Stimulated activated naive CD8-positive, alpha-beta T cell treated with anti-CD3 and anti-CD28 coated beads, Interleukin-15, Interleukin-2, amounts not matched to agents 100 ng/mL and 50 ng/mL, for 24 hours (primary cell): ENCODE results near the gene SLC66A2.
A peak's percentile ranks its signal among the peaks of the same experiment; 100 is the strongest.

Experiments
- H3K27ac Mint-ChIP-seq: one replicate; pipeline ENCODE4 v1.8.0; 2021; ENCODE audit warnings: mild to moderate bottlenecking, mixed read lengths
- H3K27me3 Mint-ChIP-seq: one replicate; pipeline ENCODE4 v1.8.0; 2021; ENCODE audit warnings: mixed read lengths
- H3K36me3 Mint-ChIP-seq: one replicate; pipeline ENCODE4 v1.8.0; 2021; ENCODE audit warnings: low read depth, mixed read lengths
- H3K4me1 Mint-ChIP-seq: one replicate; pipeline ENCODE4 v1.8.0; 2021; ENCODE audit warnings: low read depth, mixed read lengths
- H3K4me3 Mint-ChIP-seq: one replicate; pipeline ENCODE4 v1.8.0; 2021; ENCODE audit warnings: mild to moderate bottlenecking, mixed read lengths
- H3K9me3 Mint-ChIP-seq: one replicate; pipeline ENCODE4 v1.8.0; 2021; ENCODE audit warnings: mixed read lengths

The SLC66A2 gene

GRCh38 chr18:79975985-79976680 is 24.7 kb upstream of the SLC66A2 start:
- Mint-ChIP-seq H3K4me1 (peaks cover 31% of the 10 kb centered on the region), H3K36me3 (peaks cover 67% of the 10 kb centered on the region), H3K4me3 (no peak overlapping the region), H3K27ac (no peak overlapping the region), H3K9me3 (no peaks in the 10 kb centered on the region), H3K27me3 (no peaks in the 10 kb centered on the region)

DNA sequence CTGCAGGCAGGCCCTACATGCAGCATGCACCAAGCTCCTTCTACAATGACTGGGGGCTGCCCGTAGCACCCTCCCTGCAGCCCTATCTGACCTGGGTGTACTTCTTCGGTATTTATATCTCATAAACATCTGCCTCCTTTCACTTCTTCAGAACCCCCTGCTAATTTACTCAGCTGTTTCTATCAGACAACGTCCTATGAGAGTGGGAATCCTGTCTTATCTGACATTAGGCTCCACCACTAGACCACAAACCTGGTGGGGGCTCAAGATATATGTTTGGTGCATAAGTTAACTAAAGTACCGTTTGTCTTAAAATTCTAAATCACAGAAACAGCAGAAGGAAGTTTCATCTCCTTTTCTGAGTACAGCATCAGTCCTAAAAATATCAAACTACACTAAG is 23.6 kb upstream of the SLC66A2 start:
- Mint-ChIP-seq H3K4me1 (peaks cover 24% of the 10 kb centered on the region), H3K27me3 (no peaks in the 10 kb centered on the region), H3K9me3 (no peaks in the 10 kb centered on the region), H3K4me3 (no peak overlapping the region), H3K36me3 (peaks cover 71% of the 10 kb centered on the region), H3K27ac (no peak overlapping the region)

- H3K36me3 Mint-ChIP-seq, result peaks cover 70% of the 10 kb centered on the region
- no peaks in the 10 kb centered on the region for H3K9me3 Mint-ChIP-seq
- no peak overlapping the region for H3K27ac Mint-ChIP-seq
- no peaks in the 10 kb centered on the region for H3K27me3 Mint-ChIP-seq
- no peak overlapping the region for H3K4me3 Mint-ChIP-seq
- peaks cover 16% of the 10 kb centered on the region for H3K4me1 Mint-ChIP-seq
Observed at GRCh38 chr18:79974025-79974654, 22.7 kb upstream of the SLC66A2 start.

DNA sequence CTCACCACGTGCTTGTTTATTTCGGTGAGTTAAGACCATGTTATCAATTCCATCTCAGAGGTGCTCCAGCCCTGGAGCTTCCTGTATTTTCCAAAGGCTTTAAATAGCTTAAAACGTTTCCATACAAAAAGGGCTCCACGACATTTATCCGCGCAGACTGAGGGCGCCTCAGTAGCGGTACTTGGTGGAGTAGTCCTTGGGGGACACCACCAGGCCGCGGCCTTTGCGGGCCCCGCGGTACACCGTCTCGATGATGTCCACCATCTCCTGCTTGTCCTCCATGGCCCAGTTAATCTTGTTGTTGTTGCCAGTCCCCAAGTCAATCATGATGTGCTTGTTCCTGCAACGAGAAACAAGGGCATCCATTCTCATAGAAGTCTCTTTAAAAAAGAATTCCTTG is 22.1 kb upstream of the SLC66A2 start:
- H3K4me3 Mint-ChIP-seq, result no peak overlapping the region

DNA sequence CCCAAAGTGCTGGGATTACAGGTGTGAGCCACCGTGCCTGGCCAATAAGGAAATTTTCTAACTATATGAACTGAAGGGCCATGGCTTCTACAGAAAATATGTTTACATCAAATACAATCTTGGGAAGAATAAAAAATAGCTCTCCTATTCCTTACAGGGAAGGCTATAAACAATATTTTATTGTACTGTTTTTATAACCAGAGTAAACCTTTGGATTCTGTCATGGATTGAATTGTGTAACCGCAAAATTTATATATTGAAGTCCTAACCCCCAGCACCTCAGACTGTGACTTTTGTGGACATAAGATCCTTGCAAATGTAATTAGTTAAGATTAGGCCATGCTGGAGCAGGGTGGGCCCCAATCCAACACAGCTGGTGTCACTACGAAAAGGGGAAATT is 21.3 kb upstream of the SLC66A2 start:
- no peak overlapping the region for H3K4me3 Mint-ChIP-seq
- H3K4me1 Mint-ChIP-seq, result peaks cover 11% of the 10 kb centered on the region
- no peaks in the 10 kb centered on the region for H3K27me3 Mint-ChIP-seq
- peaks cover 65% of the 10 kb centered on the region for H3K36me3 Mint-ChIP-seq
- H3K9me3 Mint-ChIP-seq, result no peaks in the 10 kb centered on the region
- H3K27ac Mint-ChIP-seq, result peak overlapping the region; percentile 31

More for the DNA sequence above, 22.1 kb upstream of the SLC66A2 start:
- Mint-ChIP-seq H3K36me3 (peaks cover 70% of the 10 kb centered on the region), H3K27ac (no peak overlapping the region), H3K4me1 (peaks cover 16% of the 10 kb centered on the region), H3K27me3 (no peaks in the 10 kb centered on the region), H3K9me3 (no peaks in the 10 kb centered on the region)

DNA sequence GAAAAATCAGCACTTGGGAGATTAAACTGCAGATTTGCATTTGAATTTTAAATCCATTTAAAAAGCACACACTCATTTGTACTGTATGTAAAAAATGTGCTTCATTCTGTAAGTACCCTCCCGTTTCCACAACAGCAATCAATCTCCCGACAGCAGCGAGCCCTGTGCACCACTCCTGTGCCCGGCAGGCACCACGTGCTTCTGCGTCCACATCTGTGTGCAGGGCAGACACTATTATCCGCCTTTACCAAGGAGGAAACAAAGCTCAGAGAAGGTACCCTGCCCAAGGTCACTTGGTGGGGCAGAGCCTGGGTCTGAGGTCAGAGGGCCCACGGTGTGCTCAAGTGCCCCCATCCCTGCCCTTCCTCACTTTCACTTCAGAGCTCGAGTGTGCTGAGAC is 20.5 kb upstream of the SLC66A2 start:
- Mint-ChIP-seq H3K4me3 (no peak overlapping the region), H3K9me3 (no peaks in the 10 kb centered on the region), H3K4me1 (peaks cover 7% of the 10 kb centered on the region), H3K36me3 (peaks cover 59% of the 10 kb centered on the region), H3K27me3 (no peaks in the 10 kb centered on the region), H3K27ac (no peak overlapping the region)

DNA sequence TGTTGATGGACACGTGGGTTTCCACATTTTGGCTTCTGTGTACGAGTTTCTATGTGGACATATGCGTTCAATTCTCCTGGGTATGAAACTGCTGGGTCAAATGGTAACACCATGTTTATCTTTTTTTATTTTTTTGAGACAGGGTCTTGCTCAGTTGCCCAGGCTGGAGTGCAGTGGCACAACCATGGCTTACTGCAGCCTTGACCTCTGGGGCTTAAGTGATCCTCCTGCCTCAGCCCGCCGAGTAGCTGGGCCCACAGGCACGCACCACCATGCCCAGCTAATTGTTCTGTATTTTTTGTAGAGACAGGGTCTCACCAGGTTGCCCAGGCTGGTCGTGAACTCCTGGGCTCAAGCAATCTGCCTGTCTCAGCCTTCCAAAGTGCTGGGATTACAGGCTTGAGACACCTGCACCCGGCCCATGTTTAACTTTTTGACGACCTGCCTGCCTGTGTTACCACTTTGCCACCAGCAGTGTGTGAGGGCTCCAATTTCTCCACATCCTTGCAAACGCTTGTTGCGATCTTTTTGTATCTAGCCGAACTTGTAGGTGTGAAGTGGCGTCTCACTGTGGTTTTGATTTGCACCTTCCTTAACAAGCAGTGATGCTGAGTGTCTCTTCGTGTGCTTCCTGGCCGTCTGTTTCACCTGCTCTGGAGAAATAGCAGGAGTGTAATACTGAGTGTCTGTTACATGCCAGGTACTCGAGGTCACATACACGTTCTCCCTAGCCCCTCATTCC is 19.9 kb upstream of the SLC66A2 start:
- no peaks in the 10 kb centered on the region for H3K27me3 Mint-ChIP-seq
- H3K4me3 Mint-ChIP-seq, result no peak overlapping the region
- no peaks in the 10 kb centered on the region for H3K9me3 Mint-ChIP-seq
- peak overlapping the region; percentile 24 for H3K27ac Mint-ChIP-seq
- peaks cover 7% of the 10 kb centered on the region for H3K4me1 Mint-ChIP-seq
- peaks cover 56% of the 10 kb centered on the region for H3K36me3 Mint-ChIP-seq

- H3K36me3 Mint-ChIP-seq, result peaks cover 49% of the 10 kb centered on the region
- H3K27me3 Mint-ChIP-seq, result no peaks in the 10 kb centered on the region
- H3K9me3 Mint-ChIP-seq, result no peaks in the 10 kb centered on the region
- peaks cover 9% of the 10 kb centered on the region for H3K4me1 Mint-ChIP-seq
- no peak overlapping the region for H3K4me3 Mint-ChIP-seq
- H3K27ac Mint-ChIP-seq, result peak overlapping the region; percentile 9
Observed at GRCh38 chr18:79970419-79971133, 19.1 kb upstream of the SLC66A2 start.

DNA sequence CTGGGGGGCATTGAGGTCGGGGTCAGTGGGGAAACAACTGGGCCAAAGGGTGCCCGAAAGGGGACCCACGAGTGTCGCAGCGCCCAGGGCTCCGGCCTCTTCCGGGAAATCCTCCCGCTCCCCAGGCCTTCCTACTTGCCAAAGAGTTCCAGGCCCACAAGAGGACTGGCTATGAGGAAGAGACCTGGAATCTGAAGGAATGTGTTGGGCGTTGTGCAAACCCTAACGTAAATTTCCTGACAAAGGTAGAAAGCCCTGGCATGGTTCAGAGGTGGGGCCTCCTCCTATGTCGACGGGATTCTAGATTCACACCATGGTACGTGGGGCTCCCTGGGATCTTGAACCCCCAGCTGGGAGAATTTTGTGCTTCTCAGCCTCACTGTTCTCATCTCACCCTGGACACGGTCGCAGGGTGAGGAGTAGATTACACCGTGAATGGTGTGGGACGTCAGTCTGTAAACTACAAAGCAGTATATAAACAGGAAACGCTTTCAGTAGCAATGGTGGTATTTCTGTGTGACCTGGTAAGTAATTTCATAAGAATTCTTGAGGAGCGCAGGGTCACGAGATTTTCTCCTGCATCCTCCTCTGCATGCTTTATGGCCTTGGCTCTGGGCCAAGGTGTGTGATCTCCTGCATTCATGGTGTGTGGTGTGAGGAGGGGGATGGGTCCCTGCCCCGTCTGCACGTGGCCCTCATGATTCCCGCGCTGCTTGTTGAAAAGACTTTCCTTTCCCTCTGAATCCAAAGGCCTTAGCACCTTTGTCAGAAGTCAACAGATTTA is 13.9 kb upstream of the SLC66A2 start:
- Mint-ChIP-seq H3K9me3 (no peaks in the 10 kb centered on the region), H3K4me3 (peak overlapping the region; percentile 79), H3K36me3 (peaks cover 13% of the 10 kb centered on the region), H3K27ac (peak overlapping the region; percentile 76), H3K27me3 (no peaks in the 10 kb centered on the region), H3K4me1 (peaks cover 36% of the 10 kb centered on the region)

DNA sequence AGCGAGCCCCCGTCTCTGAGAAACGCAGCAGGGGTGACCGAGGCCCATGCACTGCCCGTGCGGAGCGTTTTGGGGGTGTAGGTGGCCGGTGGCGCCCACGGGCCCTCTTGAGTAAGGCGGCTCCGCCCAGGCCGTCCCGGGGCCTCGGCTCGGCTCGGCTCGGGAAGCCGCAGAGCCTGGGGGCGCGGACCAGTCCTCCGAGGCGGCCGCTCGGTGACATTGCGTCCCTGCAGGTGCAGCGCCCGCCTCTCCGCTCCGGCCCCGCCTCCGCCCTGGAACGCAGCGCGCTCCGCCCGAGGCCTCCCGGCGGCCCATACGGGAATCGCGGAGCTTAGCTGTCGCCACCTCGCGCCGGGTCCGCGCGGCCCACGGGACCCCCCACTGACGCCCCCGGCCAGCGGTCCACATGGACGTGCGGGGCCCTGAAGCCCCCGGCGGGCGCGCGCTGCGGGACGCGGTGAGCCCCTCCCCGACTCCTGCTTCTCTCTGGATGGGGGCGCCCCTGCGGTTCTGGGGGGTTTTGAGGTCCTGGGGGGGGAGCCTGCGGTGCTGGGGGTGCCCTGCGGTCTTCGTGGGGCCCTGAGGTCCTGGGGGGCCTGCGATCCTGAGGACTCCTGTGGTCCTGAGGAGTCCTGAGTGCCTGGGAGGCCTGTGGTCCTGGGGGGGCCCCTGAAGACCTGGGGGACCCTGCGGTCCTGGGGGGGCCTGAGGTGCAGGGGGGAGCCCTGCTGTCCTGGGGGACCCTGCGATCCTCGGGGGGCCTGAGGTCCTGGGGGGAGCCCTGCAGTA is 13.1 kb upstream of the SLC66A2 start, which contains the start of gene HSBP1L1:
HSBP1L1 (plus strand) TSS at position 314 of the 789 bp plus-strand sequence; CDS start at position 407, 93 bp downstream.
- H3K27me3 Mint-ChIP-seq, result no peaks in the 10 kb centered on the region
- H3K9me3 Mint-ChIP-seq, result no peaks in the 10 kb centered on the region
- peak within 1 kb of the TSS; percentile 76 for H3K27ac Mint-ChIP-seq
- H3K4me1 Mint-ChIP-seq, result peaks cover 44% of the 10 kb centered on the region
- peak within 1 kb of the TSS; percentile 79 for H3K4me3 Mint-ChIP-seq
- H3K36me3 Mint-ChIP-seq, result peaks cover 10% of the 10 kb centered on the region

DNA sequence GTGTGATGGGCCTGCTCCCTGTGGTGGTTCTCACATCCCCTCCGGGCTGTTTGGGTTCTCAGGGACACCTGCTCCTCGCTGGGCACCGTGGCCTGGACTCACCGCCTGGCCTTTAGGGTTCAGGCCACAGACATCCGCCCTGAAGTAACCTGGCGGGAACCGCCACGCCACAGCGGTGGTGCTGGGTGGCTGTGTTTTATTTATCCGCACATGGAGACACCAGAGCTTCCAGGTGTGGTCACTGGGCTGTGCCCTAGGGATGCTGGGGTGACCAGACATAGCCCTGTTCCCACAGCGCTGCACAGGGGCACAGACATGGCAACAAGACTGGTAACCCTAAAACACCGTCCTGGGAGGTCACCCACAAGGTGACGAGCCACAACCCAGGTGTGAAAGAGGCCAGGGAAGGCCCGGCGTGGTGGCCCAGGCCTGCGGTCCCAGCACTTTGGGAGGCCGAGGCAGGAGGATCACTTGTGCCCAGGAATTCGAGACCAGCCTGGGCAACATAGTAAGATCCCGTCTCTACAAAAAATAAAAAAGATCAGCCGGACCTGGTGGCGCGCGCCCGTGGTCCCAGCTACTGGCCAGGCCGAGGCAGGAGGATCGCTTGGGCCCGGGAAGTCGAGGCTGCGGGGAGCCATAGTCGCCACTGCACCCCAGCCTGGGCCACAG is 12.3 kb upstream of the SLC66A2 start:
- Mint-ChIP-seq H3K27me3 (no peaks in the 10 kb centered on the region), H3K27ac (peak overlapping the region; percentile 11), H3K9me3 (no peaks in the 10 kb centered on the region), H3K36me3 (peaks cover 8% of the 10 kb centered on the region), H3K4me3 (peak overlapping the region; percentile 56), H3K4me1 (peaks cover 44% of the 10 kb centered on the region)

- Mint-ChIP-seq H3K36me3 (peaks cover 8% of the 10 kb centered on the region), H3K27ac (peak overlapping the region; percentile 69), H3K9me3 (no peaks in the 10 kb centered on the region), H3K4me3 (peak overlapping the region; percentile 56), H3K27me3 (no peaks in the 10 kb centered on the region), H3K4me1 (peaks cover 44% of the 10 kb centered on the region)
Observed at GRCh38 chr18:79962835-79963657, 11.6 kb upstream of the SLC66A2 start.
